ENCODE results near the gene CHST11. TPM values are rescaled to one million over a fixed set of nuclear protein-coding genes. Genes with fewer than 3 reads are reported as not detected.

Gene CHST11
- total RNA-seq, 2 donors from 2014 or later: 2.9 to 4.9 TPM

DNA sequence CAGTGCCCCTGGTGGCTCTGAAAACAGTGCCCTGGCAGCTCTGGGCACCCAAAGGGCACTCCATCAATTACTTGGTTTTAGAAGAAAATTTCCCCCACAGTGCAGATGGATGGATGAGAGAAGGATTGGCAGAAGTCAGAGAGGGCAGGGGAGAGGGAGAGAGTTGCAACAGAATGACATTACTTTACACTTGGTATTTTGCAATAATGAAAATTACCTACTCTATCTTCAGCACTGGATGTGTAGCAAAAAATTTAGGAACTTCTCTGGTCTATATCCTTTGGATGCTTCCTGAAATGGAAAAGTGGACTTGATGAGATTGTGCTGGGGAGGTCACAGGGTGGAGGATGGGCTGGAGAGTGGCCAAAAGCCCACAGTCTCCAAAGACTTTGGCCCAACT, 193.2 kb downstream of the CHST11 start:
- Histone ChIP-seq H3K27ac (no peak overlapping the region), H3K36me3 (no peaks in the 10 kb centered on the region), H3K27me3 (no peaks in the 10 kb centered on the region), H3K4me3 (no peak overlapping the region), H3K9ac (ENCODE audit: low read depth in 2 of 2, low read length in 2 of 2) (no peak overlapping the region), H3K4me1 (no peaks in the 10 kb centered on the region), H3K9me3 (no peaks in the 10 kb centered on the region)
- TF ChIP-seq, protein P1, sequence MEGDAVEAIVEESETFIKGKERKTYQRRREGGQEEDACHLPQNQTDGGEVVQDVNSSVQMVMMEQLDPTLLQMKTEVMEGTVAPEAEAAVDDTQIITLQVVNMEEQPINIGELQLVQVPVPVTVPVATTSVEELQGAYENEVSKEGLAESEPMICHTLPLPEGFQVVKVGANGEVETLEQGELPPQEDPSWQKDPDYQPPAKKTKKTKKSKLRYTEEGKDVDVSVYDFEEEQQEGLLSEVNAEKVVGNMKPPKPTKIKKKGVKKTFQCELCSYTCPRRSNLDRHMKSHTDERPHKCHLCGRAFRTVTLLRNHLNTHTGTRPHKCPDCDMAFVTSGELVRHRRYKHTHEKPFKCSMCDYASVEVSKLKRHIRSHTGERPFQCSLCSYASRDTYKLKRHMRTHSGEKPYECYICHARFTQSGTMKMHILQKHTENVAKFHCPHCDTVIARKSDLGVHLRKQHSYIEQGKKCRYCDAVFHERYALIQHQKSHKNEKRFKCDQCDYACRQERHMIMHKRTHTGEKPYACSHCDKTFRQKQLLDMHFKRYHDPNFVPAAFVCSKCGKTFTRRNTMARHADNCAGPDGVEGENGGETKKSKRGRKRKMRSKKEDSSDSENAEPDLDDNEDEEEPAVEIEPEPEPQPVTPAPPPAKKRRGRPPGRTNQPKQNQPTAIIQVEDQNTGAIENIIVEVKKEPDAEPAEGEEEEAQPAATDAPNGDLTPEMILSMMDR (IDR thresholded peaks at IDR 0.05): no peak
- intact Hi-C loops (cut with DNase I): no loop called here
- DNase-seq: no peak

- no peaks in the 10 kb centered on the region for H3K9me3 ChIP-seq
- H3K4me1 ChIP-seq: no peaks in the 10 kb centered on the region
- no peak overlapping the region for H3K27ac ChIP-seq
- TF ChIP-seq, protein P1 (IDR thresholded peaks at IDR 0.05): no peak
- H3K36me3 ChIP-seq: no peaks in the 10 kb centered on the region
- DNase-seq: no peak
- H3K27me3 ChIP-seq: no peaks in the 10 kb centered on the region
- intact Hi-C loops (cut with DNase I): no loop called here
- no peak overlapping the region for H3K9ac ChIP-seq (ENCODE audit: low read depth in 2 of 2, low read length in 2 of 2)
- no peak overlapping the region for H3K4me3 ChIP-seq
Observed at GRCh38 chr12:104650541-104650940, 193.8 kb downstream of the CHST11 start.

GRCh38 chr12:104651811-104652210, 195.1 kb downstream of the CHST11 start:
- Histone ChIP-seq H3K27me3 (no peaks in the 10 kb centered on the region), H3K9me3 (no peaks in the 10 kb centered on the region), H3K9ac (ENCODE audit: low read depth in 2 of 2, low read length in 2 of 2) (no peak overlapping the region), H3K4me3 (no peak overlapping the region), H3K36me3 (no peaks in the 10 kb centered on the region), H3K4me1 (no peaks in the 10 kb centered on the region), H3K27ac (no peak overlapping the region)
- TF ChIP-seq, protein P1 (IDR thresholded peaks at IDR 0.05): no peak
- intact Hi-C loops (cut with DNase I): no loop called here
- DNase-seq: no peak

DNA sequence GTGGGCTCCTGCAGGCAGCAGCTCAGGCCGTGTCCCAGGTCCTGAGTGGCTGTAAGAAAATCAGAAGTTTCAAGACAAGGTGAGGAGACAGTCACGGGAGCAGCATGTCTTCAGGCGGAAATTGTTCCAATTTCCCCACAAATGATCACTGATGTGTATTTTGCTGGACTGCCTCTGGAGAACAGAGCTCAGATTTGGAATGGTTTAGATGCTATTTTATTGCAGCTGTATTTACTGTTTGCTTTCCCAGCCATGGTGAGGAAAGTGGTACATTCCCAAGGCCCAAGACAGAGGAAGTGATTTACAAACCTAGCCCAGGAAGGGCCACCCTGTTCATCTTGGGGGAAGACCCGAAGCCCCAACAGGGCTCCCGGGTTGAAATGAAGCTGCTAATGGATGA, 195.6 kb downstream of the CHST11 start:
- H3K36me3 ChIP-seq: no peaks in the 10 kb centered on the region
- no peaks in the 10 kb centered on the region for H3K4me1 ChIP-seq
- no peak overlapping the region for H3K9ac ChIP-seq (ENCODE audit: low read depth in 2 of 2, low read length in 2 of 2)
- H3K27ac ChIP-seq: no peak overlapping the region
- H3K9me3 ChIP-seq: no peaks in the 10 kb centered on the region
- intact Hi-C loops (cut with DNase I): no loop called here
- TF ChIP-seq, protein P1 (IDR thresholded peaks at IDR 0.05): no peak
- DNase-seq: no peak
- H3K27me3 ChIP-seq: no peaks in the 10 kb centered on the region
- no peak overlapping the region for H3K4me3 ChIP-seq

DNA sequence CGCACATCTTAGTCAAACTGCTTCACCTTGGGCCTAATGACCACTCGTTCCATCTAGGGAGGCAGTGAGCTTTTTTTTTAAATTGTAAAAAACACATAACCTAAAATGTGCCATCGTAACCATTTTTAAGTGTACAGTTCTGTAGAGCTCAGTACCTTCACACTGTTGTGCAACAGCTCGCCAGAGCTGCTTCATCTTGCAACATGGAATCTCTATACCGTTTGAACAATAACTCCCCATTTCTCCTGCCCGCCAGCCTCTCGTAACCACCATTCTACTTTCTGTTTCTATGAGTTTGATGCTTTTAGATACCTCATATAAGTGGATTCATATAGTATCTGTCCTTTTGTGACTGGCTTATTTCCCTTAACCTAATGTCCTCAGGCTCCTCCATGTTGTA, 196.2 kb downstream of the CHST11 start:
- Histone ChIP-seq H3K36me3 (no peaks in the 10 kb centered on the region), H3K27ac (no peak overlapping the region), H3K9me3 (no peaks in the 10 kb centered on the region), H3K4me3 (no peak overlapping the region), H3K9ac (ENCODE audit: low read depth in 2 of 2, low read length in 2 of 2) (no peak overlapping the region), H3K27me3 (no peaks in the 10 kb centered on the region), H3K4me1 (no peaks in the 10 kb centered on the region)
- TF ChIP-seq, protein P1 (IDR thresholded peaks at IDR 0.05): no peak
- no peak for DNase-seq
- intact Hi-C loops (cut with DNase I): no loop called here
